H9 (cell line): ENCODE results near the gene LRPAP1. TPM values are rescaled to one million over a fixed set of nuclear protein-coding genes. Genes with fewer than 3 reads are reported as not detected.

ENCODE experiments used
- DNase-seq: peaks from one replicate; pipeline ENCODE4 v3.0.0-alpha.2; 2017
- H2AFZ ChIP-seq: one replicate; pipeline ENCODE4 v1.6.1; 2013; ENCODE audit warnings: mild to moderate bottlenecking, low read length, control low read depth, moderate library complexity
- H2AK5ac ChIP-seq: 2 replicates; pipeline ENCODE4 v1.6.1; 2013; ENCODE audit warnings: low read length, control low read depth, mixed read lengths; ENCODE audit not compliant: insufficient read length
- H2BK120ac ChIP-seq: one replicate; pipeline ENCODE4 v1.6.1; 2013; ENCODE audit warnings: low read depth, mild to moderate bottlenecking, low read length, control low read depth, inconsistent platforms; ENCODE audit not compliant: poor library complexity, severe bottlenecking
- H2BK12ac ChIP-seq: 2 replicates; pipeline ENCODE4 v1.6.1; 2013; ENCODE audit warnings: low read length, control low read depth, mixed read lengths, low read depth; ENCODE audit not compliant: insufficient read length
- H2BK15ac ChIP-seq: 2 replicates; pipeline ENCODE4 v1.6.1; 2013; ENCODE audit warnings: low read depth, low read length, control low read depth
- H2BK20ac ChIP-seq: one replicate; pipeline ENCODE4 v1.6.1; 2013; ENCODE audit warnings: low read depth, mild to moderate bottlenecking, low read length, control low read depth, inconsistent platforms; ENCODE audit not compliant: poor library complexity, severe bottlenecking
- H2BK5ac ChIP-seq: 2 replicates; pipeline ENCODE4 v1.6.1; 2013; ENCODE audit warnings: low read length, control low read depth, mixed read lengths; ENCODE audit not compliant: insufficient read length
- H3K14ac ChIP-seq: 2 replicates; pipeline ENCODE4 v1.6.1; 2013; ENCODE audit warnings: low read length, control low read depth; ENCODE audit not compliant: insufficient read depth
- H3K18ac ChIP-seq: 2 replicates; pipeline ENCODE4 v1.6.1; 2013; ENCODE audit warnings: low read depth, mild to moderate bottlenecking, mixed read lengths, low read length, control low read depth; ENCODE audit not compliant: insufficient read length
- H3K23ac ChIP-seq: 2 replicates; pipeline ENCODE4 v1.6.1; 2013; ENCODE audit warnings: low read length, control low read depth, mixed read lengths, low read depth; ENCODE audit not compliant: insufficient read length
- H3K23me2 ChIP-seq: 2 replicates; pipeline ENCODE4 v1.6.1; 2013; ENCODE audit warnings: low read depth, mild to moderate bottlenecking, mixed read lengths, low read length, control low read depth; ENCODE audit not compliant: insufficient read length, poor library complexity, severe bottlenecking
- H3K27ac ChIP-seq: 2 replicates; pipeline ENCODE4 v1.5.1; 2013; ENCODE audit warnings: low read length, control low read depth, mixed read lengths, low read depth; ENCODE audit not compliant: insufficient read length
- H3K27me3 ChIP-seq: 2 replicates; pipeline ENCODE4 v1.6.1; 2013; ENCODE audit warnings: low read length, control low read depth, inconsistent platforms; ENCODE audit not compliant: insufficient read depth
- H3K4ac ChIP-seq: 2 replicates; pipeline ENCODE4 v1.6.1; 2013; ENCODE audit warnings: low read depth, mild to moderate bottlenecking, control low read depth, inconsistent platforms, low read length, moderate library complexity
- H3K4me1 ChIP-seq: 2 replicates; pipeline ENCODE4 v1.6.1; 2013; ENCODE audit warnings: low read length, control low read depth, inconsistent platforms; ENCODE audit not compliant: insufficient read depth
- H3K4me2 ChIP-seq: 2 replicates; pipeline ENCODE4 v1.6.1; 2013; ENCODE audit warnings: low read length, control low read depth, mixed read lengths; ENCODE audit not compliant: insufficient read length, insufficient read depth
- H3K56ac ChIP-seq: 2 replicates; pipeline ENCODE4 v1.6.1; 2013; ENCODE audit warnings: low read depth, mild to moderate bottlenecking, mixed read lengths, low read length, control low read depth; ENCODE audit not compliant: insufficient read length
- H3K79me1 ChIP-seq: 2 replicates; pipeline ENCODE4 v1.6.1; 2013; ENCODE audit warnings: low read depth, mild to moderate bottlenecking, moderate library complexity, low read length, control low read depth, inconsistent platforms; ENCODE audit not compliant: insufficient read depth, poor library complexity, severe bottlenecking
- H3K79me2 ChIP-seq: 2 replicates; pipeline ENCODE4 v1.6.1; 2013; ENCODE audit warnings: low read length, control low read depth, inconsistent platforms; ENCODE audit not compliant: insufficient read depth
- H3K9ac ChIP-seq: 2 replicates; pipeline ENCODE4 v1.6.1; 2013; ENCODE audit warnings: low read length, control low read depth, mixed read lengths; ENCODE audit not compliant: insufficient read length; ENCODE audit errors: extremely low read depth
- H3K9me3 ChIP-seq: one replicate; pipeline ENCODE4 v1.6.1; 2013; ENCODE audit warnings: low read depth, low read length, inconsistent platforms; ENCODE audit not compliant: control insufficient read depth
- H3T11ph ChIP-seq: one replicate; pipeline ENCODE4 v1.6.1; 2013; ENCODE audit warnings: mild to moderate bottlenecking, low read length, control low read depth, inconsistent platforms
- H4K20me1 ChIP-seq: one replicate; pipeline ENCODE4 v1.6.1; 2013; ENCODE audit not compliant: control insufficient read depth, insufficient read length, insufficient read depth
- H4K5ac ChIP-seq: 2 replicates; pipeline ENCODE4 v1.6.1; 2013; ENCODE audit warnings: low read depth, mild to moderate bottlenecking, mixed read lengths, low read length, control low read depth; ENCODE audit not compliant: insufficient read length
- H4K8ac ChIP-seq: replicated peaks from 2 replicates; pipeline ENCODE4 v1.6.1; 2013; ENCODE audit warnings: low read length, control low read depth, mixed read lengths, low read depth; ENCODE audit not compliant: insufficient read length
- H4K91ac ChIP-seq: 2 replicates; pipeline ENCODE4 v1.6.1; 2013; ENCODE audit warnings: low read depth, mild to moderate bottlenecking, moderate library complexity, mixed read lengths, low read length, control low read depth; ENCODE audit not compliant: insufficient read length
- H3K27ac Mint-ChIP-seq, 3 experiments: 2 replicates in 2 of 3; 3 replicates in 1 of 3; pipeline ENCODE4 v1.8.0; 2020 to 2021; ENCODE audit warnings: mixed read lengths in 3 of 3, mild to moderate bottlenecking in 1 of 3, moderate library complexity in 1 of 3
- H3K27me3 Mint-ChIP-seq: 2 replicates; pipeline ENCODE4 v1.8.0; 2021; ENCODE audit warnings: low read depth, mild to moderate bottlenecking, moderate library complexity, mixed read lengths
- H3K36me3 Mint-ChIP-seq, 3 experiments: 2 replicates in 2 of 3; 3 replicates in 1 of 3; pipeline ENCODE4 v1.8.0; 2020 to 2021; ENCODE audit warnings: low read depth in 3 of 3, mixed read lengths in 3 of 3; ENCODE audit not compliant: insufficient read depth in 1 of 3
- H3K4me1 Mint-ChIP-seq, 2 experiments: 2 replicates each; pipeline ENCODE4 v1.8.0; 2020; ENCODE audit warnings: mixed read lengths in 2 of 2
- H3K4me3 Mint-ChIP-seq, 2 experiments: 2 replicates in 1 of 2; 3 replicates in 1 of 2; pipeline ENCODE4 v1.8.0; 2020 to 2021; ENCODE audit warnings: mild to moderate bottlenecking in 2 of 2, mixed read lengths in 2 of 2, moderate library complexity in 1 of 2
- H3K9me3 Mint-ChIP-seq, 2 experiments: 2 replicates in 1 of 2; 3 replicates in 1 of 2; pipeline ENCODE4 v1.8.0; 2020; ENCODE audit warnings: mild to moderate bottlenecking in 2 of 2, mixed read lengths in 2 of 2, moderate library complexity in 1 of 2
- WGBS: extraction: QIAGEN DNeasy Blood & Tissue Kit; methylation state at CpG from one replicate; pipeline ENCODE4 v1.1.7; 2013; ENCODE audit warnings: missing lambda C conversion rate, low lambda C conversion rate, mixed read lengths; ENCODE audit not compliant: insufficient read length; ENCODE audit errors: extremely low coverage; 5-methylcytosine and 5-hydroxymethylcytosine counted together
- total RNA-seq: library from RNA; stranded (reverse); gene quantifications from 2 replicates; pipeline ENCODE4 v1.2.1, GENCODE V29; 2021
- TF ChIP-seq, protein P1 (sequence below): fragments of 200-600 bp; sonication (generic); conservative IDR thresholded peaks from 3 replicates; pipeline ENCODE4 v1.8.0; 2021; ENCODE audit warnings: antibody characterized with exemption, mild to moderate bottlenecking

The LRPAP1 gene
- total RNA-seq, 1 experiment from 2014 or later, result 85.9 TPM

DNA sequence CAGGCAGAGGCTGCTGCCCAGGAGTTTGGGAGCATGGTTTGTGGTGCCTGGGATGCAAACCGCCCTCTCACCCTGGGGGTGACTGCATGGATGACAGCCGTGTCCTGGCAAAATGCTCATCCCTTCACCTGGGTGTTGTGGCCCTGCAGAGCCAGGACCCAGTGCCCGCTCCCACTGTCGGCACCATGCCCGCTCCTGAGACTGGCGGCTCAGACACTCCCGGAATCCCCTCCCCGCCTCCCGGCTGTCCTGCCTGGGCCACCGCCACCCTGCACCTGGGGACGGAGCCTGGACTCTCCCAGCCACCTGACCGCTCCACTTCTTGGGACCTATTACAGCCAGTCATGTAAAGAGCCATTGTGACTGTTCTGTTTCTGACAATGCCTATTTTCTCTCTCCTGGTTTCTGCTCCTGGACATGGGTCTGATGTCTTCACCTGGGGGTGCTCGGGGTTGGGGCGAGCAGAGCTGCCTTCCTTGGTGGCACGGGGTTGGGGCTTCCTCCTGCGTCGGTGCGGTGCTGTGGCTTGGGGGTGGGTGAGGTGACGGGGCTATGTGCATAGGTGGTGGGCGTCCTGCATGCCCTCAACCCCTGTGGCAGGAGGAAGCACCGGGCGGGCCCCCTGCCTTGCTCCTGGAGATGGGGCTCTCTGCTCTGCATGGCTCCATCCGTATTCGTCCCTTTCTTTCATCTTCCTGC lies 30.9 kb downstream of the LRPAP1 start:
- no peak overlapping the region for H3K23ac ChIP-seq
- TF ChIP-seq, protein P1, sequence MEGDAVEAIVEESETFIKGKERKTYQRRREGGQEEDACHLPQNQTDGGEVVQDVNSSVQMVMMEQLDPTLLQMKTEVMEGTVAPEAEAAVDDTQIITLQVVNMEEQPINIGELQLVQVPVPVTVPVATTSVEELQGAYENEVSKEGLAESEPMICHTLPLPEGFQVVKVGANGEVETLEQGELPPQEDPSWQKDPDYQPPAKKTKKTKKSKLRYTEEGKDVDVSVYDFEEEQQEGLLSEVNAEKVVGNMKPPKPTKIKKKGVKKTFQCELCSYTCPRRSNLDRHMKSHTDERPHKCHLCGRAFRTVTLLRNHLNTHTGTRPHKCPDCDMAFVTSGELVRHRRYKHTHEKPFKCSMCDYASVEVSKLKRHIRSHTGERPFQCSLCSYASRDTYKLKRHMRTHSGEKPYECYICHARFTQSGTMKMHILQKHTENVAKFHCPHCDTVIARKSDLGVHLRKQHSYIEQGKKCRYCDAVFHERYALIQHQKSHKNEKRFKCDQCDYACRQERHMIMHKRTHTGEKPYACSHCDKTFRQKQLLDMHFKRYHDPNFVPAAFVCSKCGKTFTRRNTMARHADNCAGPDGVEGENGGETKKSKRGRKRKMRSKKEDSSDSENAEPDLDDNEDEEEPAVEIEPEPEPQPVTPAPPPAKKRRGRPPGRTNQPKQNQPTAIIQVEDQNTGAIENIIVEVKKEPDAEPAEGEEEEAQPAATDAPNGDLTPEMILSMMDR, result no peak
- no peak overlapping the region for H4K8ac ChIP-seq
- Mint-ChIP-seq H3K27me3 (peaks cover 46% of the 10 kb centered on the region), H3K4me1 (peaks cover 0 to 4% of the 10 kb centered on the region in 2 experiments; a peak in 1 of 4 replicates), H3K9me3 (no peaks in the 10 kb centered on the region; a peak in 2 of 5 replicates), H3K36me3 (peaks cover 8 to 28% (median 12%) of the 10 kb centered on the region in 3 experiments), H3K27ac (no peak overlapping the region), H3K4me3 (no peak overlapping the region)
- no peak overlapping the region for H2BK15ac ChIP-seq
- no peak overlapping the region for H3K27ac ChIP-seq
- no peak overlapping the region for H3K4me2 ChIP-seq
- WGBS, result no CpG with 5 or more reads among the region's 24 CpGs
- no peaks in the 10 kb centered on the region; the same call in 1 of the 2 replicates for H3K27me3 ChIP-seq
- H2BK12ac ChIP-seq, result no peak overlapping the region
- H2BK120ac ChIP-seq, result no peak overlapping the region
- H3T11ph ChIP-seq, result no peak overlapping the region
- H3K9me3 ChIP-seq, result no peaks in the 10 kb centered on the region
- no peak overlapping the region for H3K9ac ChIP-seq
- no peak overlapping the region for H4K91ac ChIP-seq
- H3K79me1 ChIP-seq, result no peaks in the 10 kb centered on the region
- no peaks in the 10 kb centered on the region for H3K4me1 ChIP-seq
- peaks cover 2% of the 10 kb centered on the region for H4K20me1 ChIP-seq
- no peak overlapping the region for H2BK5ac ChIP-seq
- H2AK5ac ChIP-seq, result no peak overlapping the region
- H3K79me2 ChIP-seq, result no peaks in the 10 kb centered on the region
- no peak overlapping the region for H4K5ac ChIP-seq
- H3K56ac ChIP-seq, result no peak overlapping the region
- H3K23me2 ChIP-seq, result no peaks in the 10 kb centered on the region
- no peak for DNase-seq
- no peak overlapping the region for H2AFZ ChIP-seq
- no peak overlapping the region for H3K4ac ChIP-seq
- no peak overlapping the region for H2BK20ac ChIP-seq
- H3K14ac ChIP-seq, result no peak overlapping the region
- H3K18ac ChIP-seq, result no peak overlapping the region
